Liver (tissue), 9 donors: ENCODE measurements around the gene DPYD. TPM values are rescaled to one million over a fixed set of nuclear protein-coding genes. Genes with fewer than 3 reads are reported as not detected.

Source experiments
- DNase-seq: peaks from one replicate; pipeline ENCODE4 v3.0.0-alpha.2; 2017; ENCODE audit warnings: low spot score
- H3K27ac ChIP-seq, 2 donors: one replicate each; pipeline ENCODE4 v1.7.0; 2013; ENCODE audit warnings: inconsistent platforms in 2 of 2, low read length in 2 of 2, control low read depth in 1 of 2, low read depth in 1 of 2, mild to moderate bottlenecking in 1 of 2
- H3K27me3 ChIP-seq, 4 donors: one replicate each; pipeline versions ENCODE4 v1.6.1 to v1.7.0; 2013; ENCODE audit warnings: low read length in 3 of 4, inconsistent platforms in 1 of 4, mild to moderate bottlenecking in 1 of 4, moderate library complexity in 1 of 4; ENCODE audit not compliant: control insufficient read depth in 4 of 4, insufficient read depth in 4 of 4
- H3K36me3 ChIP-seq, 4 donors: one replicate each; pipeline versions ENCODE4 v1.6.1 to v1.7.0; 2013; ENCODE audit warnings: low read length in 3 of 4, mild to moderate bottlenecking in 3 of 4, low read depth in 1 of 4, moderate library complexity in 1 of 4; ENCODE audit not compliant: control insufficient read depth in 4 of 4, insufficient read depth in 3 of 4
- H3K4me1 ChIP-seq, 4 donors: one replicate each; pipeline versions ENCODE4 v1.6.1 to v1.7.0; 2013; ENCODE audit warnings: low read length in 3 of 4, mild to moderate bottlenecking in 3 of 4, moderate library complexity in 1 of 4; ENCODE audit not compliant: control insufficient read depth in 4 of 4, insufficient read depth in 4 of 4
- H3K4me3 ChIP-seq, 3 donors: one replicate each; pipeline versions ENCODE4 v1.6.1 to v1.7.0; 2013; ENCODE audit warnings: low read length in 3 of 3, control low read depth in 1 of 3, low read depth in 1 of 3, mild to moderate bottlenecking in 1 of 3
- H3K9ac ChIP-seq, 2 donors: one replicate each; pipeline ENCODE4 v1.7.0; 2013; ENCODE audit warnings: low read length in 2 of 2, mild to moderate bottlenecking in 2 of 2, moderate library complexity in 2 of 2, control low read depth in 1 of 2, low read depth in 1 of 2
- H3K9me3 ChIP-seq, 4 donors: one replicate each; pipeline versions ENCODE4 v1.6.1 to v1.7.0; 2013; ENCODE audit warnings: low read length in 3 of 4; ENCODE audit not compliant: control insufficient read depth in 4 of 4
- CTCF ChIP-seq: fragments of 150-350 bp; IDR thresholded peaks from 2 replicates; pipeline ENCODE4 v1.5.1; 2017; ENCODE audit warnings: improper control_type of control experiment, low read depth, low read length; ENCODE audit not compliant: missing input control
- FOXA1 ChIP-seq: IDR thresholded peaks from 2 replicates; pipeline ENCODE4 v1.6.1; 2016; ENCODE audit warnings: antibody characterized with exemption
- FOXA2 ChIP-seq: IDR thresholded peaks from 2 replicates; pipeline ENCODE4 v1.6.1; 2016; ENCODE audit warnings: antibody characterized with exemption
- HNF4A ChIP-seq, 2 donors: conservative IDR thresholded peaks; 2 replicates each; pipeline ENCODE4 v1.6.1; 2016; ENCODE audit warnings: antibody characterized with exemption in 2 of 2, mild to moderate bottlenecking in 2 of 2
- JUND ChIP-seq, 2 donors: IDR thresholded peaks; 2 replicates each; pipeline ENCODE4 v1.6.1; 2016; ENCODE audit warnings: antibody characterized with exemption in 2 of 2
- NR2F2 ChIP-seq: IDR thresholded peaks from 2 replicates; pipeline ENCODE4 v1.6.1; 2016; ENCODE audit warnings: antibody characterized with exemption
- REST ChIP-seq: IDR thresholded peaks from 2 replicates; pipeline ENCODE4 v1.6.1; 2016; ENCODE audit warnings: antibody characterized with exemption, mild to moderate bottlenecking
- RXRA ChIP-seq, 2 donors: IDR thresholded peaks; 2 replicates each; pipeline ENCODE4 v1.6.1; 2017 to 2018; ENCODE audit warnings: antibody characterized with exemption in 2 of 2, mild to moderate bottlenecking in 1 of 2
- SP1 ChIP-seq: IDR thresholded peaks from 2 replicates; pipeline ENCODE4 v1.6.1; 2018; ENCODE audit warnings: antibody characterized with exemption, mild to moderate bottlenecking
- WGBS: extraction: QIAGEN DNeasy Blood & Tissue Kit; methylation state at CpG from one replicate; pipeline ENCODE4 v1.1.7; 2013; 5-methylcytosine and 5-hydroxymethylcytosine counted together
- polyA plus RNA-seq, 2 donors: library from polyadenylated mRNA; stranded (reverse) in 1 of 2; unstranded in 1 of 2; fragments of 200-250 nt in 1 of 2; fragments of >200 nt in 1 of 2; fragmentation: Nextera tagmentation in 1 of 2; extraction: Ambion mirVana in 1 of 2; gene quantifications; one replicate each; pipeline versions ENCODE4 v1.2.1 to v1.2.3, GENCODE V29; 2013 to 2015
- total RNA-seq, 2 donors: library from RNA; depleted of rRNA; stranded (reverse); fragments of >200 nt; gene quantifications; one replicate each; pipeline ENCODE4 v1.2.3, GENCODE V29; 2014
- TF ChIP-seq, protein P1 (sequence below): IDR thresholded peaks from 2 replicates; pipeline ENCODE4 v1.6.1; 2016; ENCODE audit warnings: antibody characterized with exemption
- donor health status: healthy.
- donor health status: healthy.
- donor health status: healthy.
- donor health status: healthy.
- donor health status: healthy.

DPYD gene
- total and polyA plus RNA-seq, 4 donors = 16.2 to 142 (median 47.0) TPM

DNA sequence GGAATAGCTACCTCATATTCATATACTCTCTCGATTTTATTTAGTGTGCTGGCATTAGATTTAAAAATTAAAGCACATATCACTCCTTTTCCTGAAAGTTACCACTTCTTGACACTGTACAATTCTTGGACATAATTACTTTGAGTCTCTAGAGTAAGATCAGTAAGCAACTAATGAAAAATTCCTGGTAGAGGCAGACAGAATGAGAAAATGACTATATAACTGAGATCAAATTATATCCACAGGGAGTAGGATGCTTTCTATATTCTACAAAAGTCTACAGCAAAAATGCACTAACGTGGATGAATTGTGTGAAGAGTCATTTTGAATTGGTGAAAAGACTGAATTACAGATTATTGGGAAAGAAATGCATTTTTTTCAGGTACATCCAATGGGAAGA lies 753.6 kb downstream of the DPYD start:
- no peaks in the 10 kb centered on the region for H3K4me1 ChIP-seq
- H3K36me3 ChIP-seq = peaks cover 0 to 9% (median under 1%) of the 10 kb centered on the region in 4 donors
- H3K4me3 ChIP-seq = no peak overlapping the region
- DNase-seq = no peak
- H3K27ac ChIP-seq = no peak overlapping the region
- H3K9ac ChIP-seq = no peak overlapping the region
- H3K9me3 ChIP-seq = peaks cover 0 to 5% (median 3%) of the 10 kb centered on the region in 4 donors
- WGBS = 92% methylated on average over 2 of the region's 2 CpGs
- H3K27me3 ChIP-seq = no peaks in the 10 kb centered on the region
- TF ChIP-seq FOXA1 (no peak), HNF4A (conservative IDR thresholded peaks at IDR 0.05) (no peak), REST (no peak), RXRA (IDR thresholded peaks at IDR 0.05) (no peak), CTCF (no peak), SP1 (no peak)
- TF ChIP-seq, protein P1, sequence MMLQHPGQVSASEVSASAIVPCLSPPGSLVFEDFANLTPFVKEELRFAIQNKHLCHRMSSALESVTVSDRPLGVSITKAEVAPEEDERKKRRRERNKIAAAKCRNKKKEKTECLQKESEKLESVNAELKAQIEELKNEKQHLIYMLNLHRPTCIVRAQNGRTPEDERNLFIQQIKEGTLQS = no peak

GRCh38 chr1:97166626-97167025 lies 754.2 kb downstream of the DPYD start:
- WGBS = 100% methylated on average over 1 of the region's 1 CpG

DNA sequence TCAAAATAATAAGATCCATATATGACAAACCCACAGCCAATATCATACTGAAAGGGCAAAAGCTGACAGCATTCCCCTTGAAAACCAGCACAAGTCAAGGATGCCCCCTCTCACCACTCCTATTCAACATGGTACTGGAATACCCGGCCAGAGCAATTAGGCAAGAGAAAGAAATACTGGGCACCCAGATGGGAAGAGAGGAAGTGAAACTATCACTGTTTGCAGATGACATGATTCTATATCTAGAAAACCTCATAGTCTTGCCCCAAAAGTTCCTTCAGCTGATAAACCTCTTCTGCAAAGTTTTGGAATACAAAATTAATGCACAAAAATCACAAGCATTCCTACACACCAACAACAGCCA lies 756.6 kb downstream of the DPYD start:
- no peaks in the 10 kb centered on the region for H3K4me1 ChIP-seq
- H3K27ac ChIP-seq = no peak overlapping the region
- peaks cover 0 to 5% (median 3%) of the 10 kb centered on the region in 4 donors for H3K9me3 ChIP-seq
- TF ChIP-seq FOXA2 = no peak
- no peak for TF ChIP-seq SP1
- TF ChIP-seq JUND (IDR thresholded peaks at IDR 0.05) = no peak
- no peak for TF ChIP-seq NR2F2
- H3K27me3 ChIP-seq = no peaks in the 10 kb centered on the region
- H3K36me3 ChIP-seq = peaks cover 0 to 4% (median under 1%) of the 10 kb centered on the region in 4 donors
- DNase-seq = no peak
- WGBS = 87% methylated on average over 1 of the region's 1 CpG
- no peak overlapping the region for H3K4me3 ChIP-seq
- H3K9ac ChIP-seq = no peak overlapping the region

More at GRCh38 chr1:97166626-97167025, 754.2 kb downstream of the DPYD start:
- Histone ChIP-seq H3K4me3 (no peak overlapping the region), H3K27ac (no peak overlapping the region), H3K27me3 (no peaks in the 10 kb centered on the region), H3K9me3 (peaks cover 0 to 5% (median 3%) of the 10 kb centered on the region in 4 donors), H3K9ac (no peak overlapping the region), H3K4me1 (no peaks in the 10 kb centered on the region), H3K36me3 (peaks cover 0 to 7% (median under 1%) of the 10 kb centered on the region in 4 donors)
- DNase-seq = no peak
- no peak for TF ChIP-seq FOXA2
